Left lobe of liver (tissue), 2 donors: ENCODE results near the gene FSD1. TPM values are rescaled to one million over a fixed set of nuclear protein-coding genes. Genes with fewer than 3 reads are reported as not detected.
A peak's percentile ranks its signal among the peaks of the same experiment; 100 is the strongest.
"Not testable (repeated sequence)": the region's sequence is repeated elsewhere in the genome, so short reads cannot be mapped to it uniquely, and the experiment has no call there.

Experiments
- ATAC-seq: fragments of 200-7000 bp; cut with Tn5 transposase; one replicate; pipeline ENCODE4 v1.9.1; 2020; ENCODE audit warnings: mild to moderate bottlenecking, moderate library complexity
- DNase-seq: peaks from one replicate; pipeline ENCODE4 v3.0.0-alpha.2; 2020; ENCODE audit warnings: low spot score
- total RNA-seq: library from RNA; stranded (reverse); gene quantifications from one replicate; pipeline ENCODE4 v1.2.1, GENCODE V29; 2021
- donor health status: DM: no; HTN: no; CAD: no; lungs with moderate emphysema.
- donor health status: DM: no; HTN: yes; CAD: no.

The FSD1 gene
- total RNA-seq, 1 donor from 2014 or later = 1.3 TPM

DNA sequence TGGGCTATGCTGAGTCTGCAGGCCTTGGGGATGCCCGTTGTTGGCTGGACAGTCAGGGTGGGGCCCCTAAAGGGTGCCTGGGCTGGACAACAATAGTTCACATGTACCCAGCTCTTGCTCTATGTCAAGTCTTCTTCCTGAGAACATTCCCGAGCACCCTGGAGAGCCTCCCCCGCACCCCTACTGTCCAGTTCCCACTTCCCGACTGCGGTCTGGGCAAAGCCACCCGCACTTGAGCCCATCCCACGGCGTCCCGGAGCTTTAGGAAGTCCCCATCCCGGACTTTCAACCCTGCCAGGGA is 37.9 kb downstream of the FSD1 start:
- ATAC-seq = no peak

DNA sequence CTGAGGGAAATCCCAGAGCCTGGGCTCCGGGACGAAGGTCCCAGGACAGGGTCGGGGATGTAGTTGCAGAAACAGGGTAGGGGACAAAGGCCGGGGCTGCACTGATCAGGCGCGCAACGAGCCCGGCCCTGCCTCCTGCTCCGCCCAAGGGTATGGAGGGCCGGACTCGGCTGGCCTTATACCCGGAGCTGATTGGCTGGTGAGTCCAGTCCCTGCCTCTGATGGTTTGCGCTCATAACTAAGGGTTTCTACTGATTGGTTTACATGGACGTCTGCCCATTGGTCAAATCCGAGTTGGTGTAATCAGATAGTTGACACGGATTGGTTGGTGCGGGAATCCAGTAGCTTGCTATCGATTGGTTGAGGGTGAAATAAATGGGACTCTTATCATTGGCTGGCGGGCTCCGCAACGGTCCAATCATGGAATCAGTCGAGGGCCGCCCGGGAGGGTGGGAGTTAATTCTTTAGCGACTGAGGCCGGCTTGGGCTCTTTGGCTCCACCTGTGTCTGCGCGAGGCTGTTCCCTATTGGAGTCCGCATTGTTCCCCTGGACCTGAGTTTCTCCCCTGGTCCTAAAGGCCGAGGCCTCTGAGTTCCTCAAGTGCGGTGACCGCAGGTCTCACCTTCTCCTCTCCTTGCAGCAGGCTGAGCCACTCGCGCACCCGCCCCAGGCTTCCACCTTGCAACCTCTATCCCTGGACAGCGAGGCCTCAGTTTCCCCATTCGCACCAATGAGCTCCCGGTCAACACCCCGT is 38.4 kb downstream of the FSD1 start:
- peak; percentile 99 for DNase-seq
- ATAC-seq = peak; percentile 73

More for the DNA sequence above, 37.9 kb downstream of the FSD1 start:
- no peak for DNase-seq

DNA sequence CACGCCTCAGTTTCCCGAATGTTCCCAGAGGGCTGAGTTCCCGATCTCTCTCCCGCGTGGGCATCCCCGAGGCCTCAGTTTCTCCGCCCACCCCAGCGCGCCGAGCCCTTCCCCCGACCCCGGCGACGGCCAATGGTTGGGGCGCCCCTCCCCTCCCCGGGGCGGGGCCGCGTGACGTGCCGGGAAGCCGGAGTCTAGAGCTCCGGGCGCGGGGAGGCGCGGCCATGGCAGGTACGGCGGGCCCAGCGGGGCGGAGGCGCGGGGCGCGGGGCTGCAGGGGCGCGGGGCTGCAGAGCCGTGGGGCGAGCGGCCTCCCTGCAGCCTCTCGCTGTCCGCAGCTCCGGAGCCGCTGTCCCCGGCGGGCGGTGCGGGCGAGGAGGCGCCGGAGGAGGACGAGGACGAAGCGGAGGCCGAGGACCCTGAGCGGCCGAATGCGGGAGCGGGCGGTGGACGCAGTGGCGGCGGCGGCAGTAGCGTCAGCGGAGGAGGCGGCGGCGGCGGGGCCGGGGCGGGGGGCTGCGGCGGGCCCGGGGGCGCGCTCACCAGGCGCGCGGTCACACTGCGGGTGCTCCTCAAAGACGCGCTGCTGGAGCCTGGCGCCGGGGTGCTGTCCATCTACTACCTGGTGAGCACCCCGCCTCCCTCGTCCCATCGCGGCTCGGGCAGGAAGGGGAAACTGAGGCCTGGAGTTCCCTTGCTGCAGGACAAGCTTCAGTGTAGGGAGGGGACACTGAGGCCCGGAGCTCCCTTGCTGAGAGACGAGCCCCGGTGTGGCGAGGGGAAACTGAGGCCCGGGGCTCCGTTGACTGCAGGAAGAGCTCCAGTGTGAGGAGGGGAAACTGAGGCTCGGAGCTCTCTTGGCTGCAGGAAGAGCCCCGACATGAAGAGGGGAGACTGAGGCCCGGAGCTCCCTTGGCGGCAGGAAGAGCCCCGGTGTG is 39.2 kb downstream of the FSD1 start, which contains the start of gene MPND:
TSS of gene MPND (plus strand) at position 193 of the 938 bp plus-strand sequence. CDS start at position 225, 32 bp downstream.
- peak; percentile 95 for DNase-seq
- ATAC-seq = peak; percentile 73

DNA sequence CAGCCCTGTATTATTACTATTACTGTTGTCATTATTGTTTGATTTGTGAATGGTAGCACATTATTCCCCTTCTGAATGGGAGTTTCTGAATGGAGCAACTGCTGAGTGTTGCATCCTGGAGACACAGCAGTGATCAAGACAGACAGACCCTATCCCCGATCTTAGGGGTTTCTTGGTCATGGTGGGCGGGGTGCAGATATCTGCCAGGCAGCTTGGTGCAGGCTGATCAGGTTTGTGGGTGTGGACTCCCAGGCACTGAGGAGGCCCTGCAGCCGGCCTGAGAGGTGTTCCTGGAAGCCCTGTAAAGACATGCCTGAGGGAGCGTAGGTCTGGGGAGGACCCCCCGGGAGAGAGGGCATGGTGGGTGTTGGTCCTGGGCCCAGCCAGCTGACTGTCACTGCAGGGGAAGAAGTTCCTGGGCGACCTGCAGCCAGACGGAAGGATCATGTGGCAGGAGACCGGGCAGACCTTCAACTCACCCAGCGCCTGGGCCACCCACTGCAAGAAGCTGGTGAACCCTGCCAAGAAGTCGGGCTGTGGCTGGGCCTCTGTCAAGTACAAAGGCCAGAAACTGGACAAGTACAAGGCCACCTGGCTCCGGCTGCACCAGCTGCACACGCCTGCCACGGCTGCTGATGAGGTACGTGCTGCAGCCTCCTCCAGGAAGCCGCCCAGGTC is 41.1 kb downstream of the FSD1 start:
- peak; percentile 32 for ATAC-seq
- peak; percentile 92 for DNase-seq

DNA sequence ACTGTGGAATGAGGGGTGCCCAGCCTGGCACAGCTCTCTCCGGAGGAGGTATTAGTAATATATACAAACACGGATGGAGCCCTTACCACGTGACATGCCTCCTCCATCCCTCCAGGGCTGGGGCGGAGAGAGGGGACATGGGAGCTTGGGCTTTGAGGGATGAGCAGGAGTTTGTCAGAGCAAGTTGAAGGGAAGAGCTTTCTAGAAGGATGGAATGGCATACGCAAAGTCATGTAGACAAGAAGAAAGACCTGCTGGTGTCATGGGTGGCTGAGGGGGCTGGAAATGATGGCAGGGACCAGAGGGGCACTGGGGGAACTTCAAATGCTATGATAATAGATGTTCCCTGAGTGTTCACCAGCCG is 41.6 kb downstream of the FSD1 start:
- ATAC-seq = no peak
- no peak for DNase-seq

DNA sequence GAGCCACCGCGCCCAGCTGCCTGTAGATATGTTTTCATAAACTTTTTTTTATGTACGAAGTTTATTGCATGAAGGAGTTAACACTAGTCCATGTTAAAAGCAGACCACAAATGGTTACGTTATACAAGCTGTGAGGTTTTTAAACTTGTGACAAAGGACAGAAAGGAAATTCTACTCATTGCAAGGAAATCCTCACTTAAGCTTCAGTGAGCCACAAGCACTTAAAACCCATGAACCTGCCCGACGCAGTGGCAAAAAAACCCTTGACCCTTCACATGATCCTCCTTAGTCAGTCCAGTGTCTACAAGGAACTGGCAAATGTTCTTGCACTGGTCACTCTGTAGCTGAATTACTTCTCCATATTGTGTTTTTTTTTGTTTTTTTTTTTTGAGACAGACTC is 43.1 kb downstream of the FSD1 start:
- no peak for ATAC-seq

DNA sequence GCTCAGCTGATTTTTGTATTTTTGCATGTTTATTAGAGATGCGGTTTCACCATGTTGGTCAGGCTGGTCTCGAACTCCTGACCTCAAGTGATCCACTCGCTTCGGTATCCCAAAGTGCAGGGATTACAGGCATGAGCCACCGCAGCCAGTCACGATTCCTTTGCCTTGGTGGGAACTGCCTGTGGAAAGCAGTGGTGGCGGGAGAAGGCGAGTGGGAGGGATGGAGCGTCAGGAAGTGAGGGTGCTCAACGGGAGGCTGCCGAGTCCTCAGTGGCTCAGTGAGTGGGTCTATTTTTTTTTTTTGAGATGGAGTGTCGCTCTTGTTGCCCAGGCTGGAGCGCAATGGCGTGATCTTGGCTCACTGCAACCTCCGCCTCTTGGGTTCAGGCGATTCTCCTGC is 44.8 kb downstream of the FSD1 start:
- not testable (repeated sequence) for DNase-seq, ATAC-seq

More for the DNA sequence above, 43.1 kb downstream of the FSD1 start:
- no peak for DNase-seq

DNA sequence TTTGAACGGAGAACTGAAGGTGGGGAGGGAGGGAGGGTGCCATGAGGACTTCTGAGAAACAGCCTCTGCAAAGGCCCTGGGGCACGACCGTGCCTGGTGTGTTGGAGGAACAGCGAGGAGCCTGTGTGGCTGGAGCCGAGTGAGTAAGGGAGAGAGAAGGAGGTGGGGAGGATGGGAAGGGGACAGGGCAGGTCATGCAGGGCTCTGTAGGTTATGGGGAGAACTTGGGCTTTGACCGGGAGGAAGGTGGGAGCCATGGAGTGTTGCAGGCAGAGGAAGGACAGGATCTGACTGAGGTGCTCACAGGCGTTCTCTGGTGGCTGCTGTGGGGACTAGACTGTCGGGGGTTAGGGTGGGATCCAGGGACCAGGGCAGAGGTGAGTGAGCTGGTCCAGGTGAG is 45.7 kb downstream of the FSD1 start:
- DNase-seq (no peak), ATAC-seq (no peak)

DNA sequence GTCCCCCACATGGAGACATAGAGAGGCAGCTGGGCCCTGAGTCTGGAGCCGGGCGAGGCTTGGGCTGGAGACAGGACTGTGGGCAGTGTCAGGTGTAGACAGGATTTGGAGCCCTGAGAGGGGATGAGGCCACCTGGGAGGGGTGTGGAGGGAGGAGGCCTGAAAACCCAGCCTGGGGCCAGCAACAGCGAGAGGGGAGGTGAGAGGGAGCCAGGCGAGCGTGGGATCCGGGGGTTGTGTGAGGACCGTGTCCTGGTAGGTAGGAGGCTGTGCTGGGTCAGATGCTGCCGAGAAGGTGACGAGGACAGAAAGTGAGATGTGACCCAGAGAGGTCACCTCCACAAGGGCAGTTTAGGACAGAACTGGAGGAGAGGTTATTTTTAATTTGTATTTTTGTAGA is 46.3 kb downstream of the FSD1 start:
- no peak for DNase-seq
- no peak for ATAC-seq

DNA sequence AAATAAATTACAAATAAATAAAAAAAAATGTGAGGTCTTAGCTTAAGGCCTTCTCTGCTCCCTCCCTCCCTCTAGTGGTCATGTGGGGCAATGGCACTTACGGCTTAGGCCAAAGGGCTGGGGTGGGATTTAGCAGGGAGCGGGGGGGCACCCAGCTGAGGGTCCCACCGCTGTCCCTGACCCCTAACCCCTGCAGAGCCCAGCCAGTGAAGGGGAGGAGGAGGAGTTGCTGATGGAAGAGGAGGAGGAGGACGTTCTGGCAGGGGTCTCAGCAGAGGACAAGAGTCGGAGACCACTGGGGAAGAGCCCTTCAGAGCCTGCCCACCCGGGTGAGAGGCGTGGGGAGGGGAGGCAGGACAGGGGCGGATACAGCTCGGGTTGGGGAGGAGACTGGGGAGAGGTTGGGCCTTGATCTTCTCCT is 48.3 kb downstream of the FSD1 start:
- peak; percentile 70 for ATAC-seq
- no peak for DNase-seq

DNA sequence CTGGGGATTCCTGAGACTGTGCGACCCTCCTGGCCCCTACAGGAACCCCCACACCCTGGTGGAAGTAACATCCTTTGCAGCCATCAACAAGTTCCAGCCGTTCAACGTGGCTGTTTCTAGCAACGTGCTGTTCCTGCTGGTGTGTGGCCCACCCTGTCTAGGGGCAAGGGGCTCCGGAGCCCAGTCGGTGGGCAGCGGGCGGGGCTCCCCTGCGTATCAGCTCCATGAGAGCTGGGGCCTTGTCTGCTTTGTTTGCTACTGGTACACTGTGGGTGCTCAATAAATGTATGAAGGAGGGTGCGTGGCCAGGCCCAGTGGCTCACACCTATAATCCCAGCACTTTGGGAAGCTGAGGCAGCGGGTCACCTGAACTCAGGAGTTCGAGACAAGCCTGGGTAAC is 49.9 kb downstream of the FSD1 start:
- no peak for ATAC-seq
- DNase-seq = no peak

DNA sequence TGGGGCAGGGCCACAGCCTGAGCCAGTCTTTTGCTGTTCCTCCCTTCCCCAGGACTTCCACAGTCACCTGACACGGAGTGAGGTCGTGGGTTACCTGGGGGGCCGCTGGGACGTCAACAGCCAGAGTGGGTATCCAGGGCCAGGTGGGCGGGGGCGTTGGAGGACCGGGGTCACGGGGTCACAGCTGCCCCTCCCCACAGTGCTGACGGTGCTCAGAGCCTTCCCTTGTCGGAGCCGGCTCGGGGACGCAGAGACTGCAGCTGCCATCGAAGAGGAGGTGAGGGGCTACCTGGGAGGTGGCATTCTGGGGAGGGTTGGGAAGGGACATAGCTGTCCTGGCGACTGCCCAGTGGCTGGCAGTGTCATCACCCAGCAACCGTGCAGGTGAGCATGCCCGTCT is 50.5 kb downstream of the FSD1 start:
- ATAC-seq (no peak), DNase-seq (no peak)

DNA sequence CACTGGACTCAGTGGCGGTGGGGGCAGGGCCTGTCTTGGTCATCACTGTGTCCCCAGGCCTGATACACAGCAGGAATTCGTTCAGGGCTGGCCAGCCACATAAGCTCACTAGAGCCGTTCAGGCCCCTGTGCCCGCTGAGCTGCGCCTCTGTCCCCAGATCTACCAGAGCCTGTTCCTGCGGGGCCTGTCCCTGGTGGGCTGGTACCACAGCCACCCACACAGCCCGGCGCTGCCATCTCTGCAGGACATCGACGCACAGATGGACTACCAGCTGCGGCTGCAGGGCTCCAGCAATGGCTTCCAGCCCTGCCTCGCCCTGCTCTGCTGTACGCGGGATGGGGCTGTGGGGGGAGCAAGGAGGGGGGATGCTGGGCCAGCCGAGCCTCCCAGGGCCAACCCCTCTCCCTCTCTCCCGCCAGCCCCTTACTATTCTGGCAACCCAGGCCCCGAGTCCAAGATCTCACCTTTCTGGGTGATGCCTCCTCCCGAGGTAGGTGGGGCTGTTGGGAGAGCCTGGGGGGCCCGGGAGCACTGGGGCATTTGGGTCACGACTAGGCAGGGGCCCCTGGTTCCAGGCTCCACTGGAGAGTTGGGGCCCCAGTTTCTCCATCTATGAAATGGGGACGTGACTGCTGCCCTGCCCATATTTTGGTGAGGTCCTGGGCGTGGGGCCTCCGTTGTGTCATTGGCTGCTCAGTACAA is 52.8 kb downstream of the FSD1 start:
- DNase-seq (no peak), ATAC-seq (no peak)

DNA sequence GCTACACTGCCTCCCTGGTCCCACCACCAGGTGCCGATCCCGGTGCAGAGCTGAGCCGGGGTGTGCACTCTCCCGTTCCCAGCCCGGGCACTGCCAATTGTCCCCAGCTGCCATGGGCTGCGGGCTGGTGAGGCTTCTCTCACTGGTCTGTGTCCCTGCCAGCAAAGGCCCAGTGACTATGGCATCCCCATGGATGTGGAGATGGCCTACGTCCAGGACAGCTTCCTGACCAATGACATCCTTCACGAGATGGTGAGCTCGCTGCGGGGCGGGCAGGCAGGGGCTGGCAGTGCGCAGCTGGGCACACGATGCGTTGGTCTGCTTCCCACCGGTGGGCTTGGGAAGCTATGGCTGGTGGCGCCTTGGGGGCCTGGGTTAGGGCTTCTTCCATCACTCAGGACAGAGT is 53.5 kb downstream of the FSD1 start:
- DNase-seq (no peak), ATAC-seq (no peak)

DNA sequence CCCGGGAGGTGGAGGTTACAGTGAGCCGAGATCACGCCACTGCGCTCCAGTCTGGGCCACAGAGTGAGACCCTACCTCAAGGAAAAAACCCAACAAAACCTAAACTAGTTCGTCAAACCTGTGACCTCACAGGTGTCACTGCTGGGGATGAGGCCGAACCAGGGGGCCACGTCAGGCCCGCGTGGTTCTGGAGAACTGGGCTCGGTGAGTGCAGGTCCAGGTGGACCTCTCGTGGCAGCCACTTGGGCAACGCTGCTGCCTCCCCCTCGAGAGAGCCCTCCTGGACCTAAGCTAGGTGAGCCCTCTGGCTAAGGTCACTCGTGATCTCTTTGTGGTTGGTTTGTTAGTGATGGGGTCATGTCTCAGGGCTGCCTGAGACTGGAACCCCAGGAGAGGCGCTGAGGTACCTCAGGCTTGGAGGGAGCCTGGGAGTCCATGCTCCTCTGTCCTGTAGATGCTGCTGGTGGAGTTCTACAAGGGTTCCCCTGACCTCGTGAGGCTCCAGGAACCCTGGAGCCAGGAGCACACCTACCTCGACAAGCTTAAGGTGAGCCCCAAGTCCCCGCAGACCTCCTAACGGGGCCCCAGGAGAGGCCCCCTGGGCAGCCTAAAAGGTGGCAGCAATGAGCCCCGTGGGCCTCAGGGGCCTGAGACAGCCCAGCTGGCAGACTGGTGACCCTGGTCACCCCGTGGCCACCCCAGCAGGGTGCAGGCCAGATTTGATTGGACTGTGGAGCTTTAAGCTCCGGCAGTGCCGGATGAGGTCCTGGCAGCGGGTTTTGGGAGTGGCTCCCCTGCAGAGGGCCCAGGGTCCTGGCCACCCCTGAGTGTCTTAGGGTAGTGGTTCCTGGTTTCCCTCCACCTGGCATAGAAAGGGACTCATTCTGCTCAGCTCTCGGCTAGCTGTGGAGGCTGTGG is 54.6 kb downstream of the FSD1 start:
- ATAC-seq (no peak), DNase-seq (no peak)

DNA sequence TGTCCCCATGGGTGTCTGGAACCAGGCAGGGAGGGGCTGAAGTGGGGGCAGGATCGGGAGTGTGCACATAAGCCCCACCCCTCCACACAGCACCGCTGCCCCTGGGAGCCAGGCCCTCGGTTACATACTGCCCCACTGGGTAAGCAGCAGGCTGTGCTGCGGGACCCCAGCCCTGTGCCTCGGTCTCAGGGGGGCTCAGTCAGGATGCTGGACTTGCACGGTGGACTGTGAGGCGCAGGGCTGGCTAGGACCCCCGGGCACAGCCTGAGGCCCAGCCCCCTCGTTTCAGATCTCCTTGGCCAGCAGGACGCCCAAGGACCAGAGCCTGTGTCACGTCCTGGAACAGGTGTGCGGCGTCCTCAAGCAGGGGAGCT is 55.2 kb downstream of the FSD1 start:
- DNase-seq = no peak
- peak; percentile 4 for ATAC-seq

DNA sequence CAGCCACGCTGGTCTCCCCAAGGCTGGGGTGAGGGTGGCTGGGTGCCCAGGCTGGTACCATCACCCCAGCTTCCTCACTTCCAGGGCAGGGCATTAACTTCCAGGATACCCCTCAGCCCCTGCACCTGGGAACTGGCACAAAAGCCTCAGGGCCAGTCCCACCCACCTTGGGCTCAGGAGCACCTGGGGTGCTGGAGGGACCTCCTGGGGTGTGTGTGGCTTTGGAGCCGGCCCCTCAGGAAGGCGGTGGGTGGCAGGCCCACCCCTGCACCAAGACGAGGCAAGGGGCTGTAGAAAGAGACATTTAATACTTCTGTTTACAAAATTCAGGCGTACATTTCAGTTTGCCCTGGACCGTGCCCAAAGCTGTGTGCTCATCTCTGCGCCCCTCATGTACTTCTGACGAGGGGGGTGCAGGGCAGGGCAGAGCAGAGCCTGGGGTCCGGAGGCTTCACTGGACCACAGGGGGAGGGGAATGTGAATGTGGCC is 55.7 kb downstream of the FSD1 start:
- no peak for ATAC-seq

DNA sequence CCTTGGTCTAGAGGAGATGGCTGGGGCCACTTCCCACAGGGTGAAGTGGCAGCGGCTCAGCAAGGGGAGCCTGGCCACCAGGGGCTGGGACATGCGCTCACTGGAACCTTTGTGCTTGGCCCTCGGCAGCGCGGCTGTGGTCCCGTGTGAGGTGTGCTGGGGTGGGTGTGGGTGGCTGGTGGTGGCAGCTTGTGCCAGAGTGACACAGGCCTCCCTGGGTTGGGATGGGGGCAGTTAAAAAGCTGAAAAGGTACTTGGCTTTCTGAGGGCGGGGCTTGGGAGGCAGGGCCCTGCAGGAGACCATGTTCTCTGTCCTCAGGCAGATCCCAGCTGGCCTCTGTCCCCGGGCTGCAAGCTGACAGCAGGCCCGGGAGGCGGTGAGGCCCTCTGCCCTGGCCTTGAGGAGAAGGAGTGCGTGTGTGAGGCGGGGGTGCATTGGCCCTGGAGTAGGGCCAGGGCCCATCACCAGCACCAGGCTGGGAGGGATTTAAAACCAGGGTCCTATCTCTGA is 56.3 kb downstream of the FSD1 start:
- no peak for DNase-seq
- ATAC-seq = peak; percentile 17

More for the DNA sequence above, 55.7 kb downstream of the FSD1 start:
- DNase-seq = no peak
